ENCODE measurements around the gene RINT1.
A peak's percentile ranks its signal among the peaks of the same experiment; 100 is the strongest.

DNA sequence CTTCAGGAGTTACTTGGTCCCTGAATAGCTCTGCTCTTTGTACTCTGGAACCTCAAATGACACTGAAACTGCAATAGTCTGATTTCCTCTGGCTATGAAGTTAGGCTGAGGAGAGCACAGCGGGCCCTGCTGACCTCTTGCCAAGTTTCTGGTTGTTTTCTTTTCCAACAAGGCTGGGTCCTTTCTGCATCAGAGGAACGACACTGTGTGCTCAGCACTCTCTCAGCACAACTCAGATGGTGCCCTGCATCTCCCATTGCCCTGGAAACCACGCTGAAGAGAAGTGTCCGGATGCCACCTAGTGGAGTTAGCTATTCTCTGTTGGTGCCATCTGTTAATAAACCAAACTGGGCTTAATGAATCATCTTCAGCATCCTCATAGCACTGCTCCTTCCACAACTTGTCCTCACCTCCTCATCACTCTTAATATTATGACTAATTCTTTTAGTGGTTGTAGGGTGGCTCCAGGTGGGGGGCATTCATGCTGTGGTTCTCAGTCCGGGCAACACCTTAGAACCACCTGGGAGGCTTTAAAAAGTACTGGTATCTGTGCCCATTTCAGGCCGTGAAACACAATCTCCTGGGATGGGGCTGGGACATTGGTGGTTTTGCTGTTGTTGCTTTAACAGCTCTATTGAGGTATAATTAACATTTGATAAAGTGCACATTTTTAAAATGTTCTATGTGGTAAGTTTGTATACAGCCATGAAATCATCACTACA is 57.5 kb downstream of the RINT1 start:
- TF ChIP-seq, protein P1, sequence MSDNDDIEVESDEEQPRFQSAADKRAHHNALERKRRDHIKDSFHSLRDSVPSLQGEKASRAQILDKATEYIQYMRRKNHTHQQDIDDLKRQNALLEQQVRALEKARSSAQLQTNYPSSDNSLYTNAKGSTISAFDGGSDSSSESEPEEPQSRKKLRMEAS (CRISPR knock-in tag; IDR thresholded peaks at IDR 0.05): no peak
- TF ChIP-seq CREB1 (CRISPR knock-in tag; IDR thresholded peaks at IDR 0.05): no peak
- TF ChIP-seq, protein P2, sequence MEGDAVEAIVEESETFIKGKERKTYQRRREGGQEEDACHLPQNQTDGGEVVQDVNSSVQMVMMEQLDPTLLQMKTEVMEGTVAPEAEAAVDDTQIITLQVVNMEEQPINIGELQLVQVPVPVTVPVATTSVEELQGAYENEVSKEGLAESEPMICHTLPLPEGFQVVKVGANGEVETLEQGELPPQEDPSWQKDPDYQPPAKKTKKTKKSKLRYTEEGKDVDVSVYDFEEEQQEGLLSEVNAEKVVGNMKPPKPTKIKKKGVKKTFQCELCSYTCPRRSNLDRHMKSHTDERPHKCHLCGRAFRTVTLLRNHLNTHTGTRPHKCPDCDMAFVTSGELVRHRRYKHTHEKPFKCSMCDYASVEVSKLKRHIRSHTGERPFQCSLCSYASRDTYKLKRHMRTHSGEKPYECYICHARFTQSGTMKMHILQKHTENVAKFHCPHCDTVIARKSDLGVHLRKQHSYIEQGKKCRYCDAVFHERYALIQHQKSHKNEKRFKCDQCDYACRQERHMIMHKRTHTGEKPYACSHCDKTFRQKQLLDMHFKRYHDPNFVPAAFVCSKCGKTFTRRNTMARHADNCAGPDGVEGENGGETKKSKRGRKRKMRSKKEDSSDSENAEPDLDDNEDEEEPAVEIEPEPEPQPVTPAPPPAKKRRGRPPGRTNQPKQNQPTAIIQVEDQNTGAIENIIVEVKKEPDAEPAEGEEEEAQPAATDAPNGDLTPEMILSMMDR (IDR thresholded peaks at IDR 0.05): peak; percentile 43
- TF ChIP-seq, protein P3, sequence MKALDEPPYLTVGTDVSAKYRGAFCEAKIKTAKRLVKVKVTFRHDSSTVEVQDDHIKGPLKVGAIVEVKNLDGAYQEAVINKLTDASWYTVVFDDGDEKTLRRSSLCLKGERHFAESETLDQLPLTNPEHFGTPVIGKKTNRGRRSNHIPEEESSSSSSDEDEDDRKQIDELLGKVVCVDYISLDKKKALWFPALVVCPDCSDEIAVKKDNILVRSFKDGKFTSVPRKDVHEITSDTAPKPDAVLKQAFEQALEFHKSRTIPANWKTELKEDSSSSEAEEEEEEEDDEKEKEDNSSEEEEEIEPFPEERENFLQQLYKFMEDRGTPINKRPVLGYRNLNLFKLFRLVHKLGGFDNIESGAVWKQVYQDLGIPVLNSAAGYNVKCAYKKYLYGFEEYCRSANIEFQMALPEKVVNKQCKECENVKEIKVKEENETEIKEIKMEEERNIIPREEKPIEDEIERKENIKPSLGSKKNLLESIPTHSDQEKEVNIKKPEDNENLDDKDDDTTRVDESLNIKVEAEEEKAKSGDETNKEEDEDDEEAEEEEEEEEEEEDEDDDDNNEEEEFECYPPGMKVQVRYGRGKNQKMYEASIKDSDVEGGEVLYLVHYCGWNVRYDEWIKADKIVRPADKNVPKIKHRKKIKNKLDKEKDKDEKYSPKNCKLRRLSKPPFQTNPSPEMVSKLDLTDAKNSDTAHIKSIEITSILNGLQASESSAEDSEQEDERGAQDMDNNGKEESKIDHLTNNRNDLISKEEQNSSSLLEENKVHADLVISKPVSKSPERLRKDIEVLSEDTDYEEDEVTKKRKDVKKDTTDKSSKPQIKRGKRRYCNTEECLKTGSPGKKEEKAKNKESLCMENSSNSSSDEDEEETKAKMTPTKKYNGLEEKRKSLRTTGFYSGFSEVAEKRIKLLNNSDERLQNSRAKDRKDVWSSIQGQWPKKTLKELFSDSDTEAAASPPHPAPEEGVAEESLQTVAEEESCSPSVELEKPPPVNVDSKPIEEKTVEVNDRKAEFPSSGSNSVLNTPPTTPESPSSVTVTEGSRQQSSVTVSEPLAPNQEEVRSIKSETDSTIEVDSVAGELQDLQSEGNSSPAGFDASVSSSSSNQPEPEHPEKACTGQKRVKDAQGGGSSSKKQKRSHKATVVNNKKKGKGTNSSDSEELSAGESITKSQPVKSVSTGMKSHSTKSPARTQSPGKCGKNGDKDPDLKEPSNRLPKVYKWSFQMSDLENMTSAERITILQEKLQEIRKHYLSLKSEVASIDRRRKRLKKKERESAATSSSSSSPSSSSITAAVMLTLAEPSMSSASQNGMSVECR (CRISPR knock-in tag; IDR thresholded peaks at IDR 0.05; ENCODE audit: borderline replicate concordance): no peak
- TF ChIP-seq, protein P4, sequence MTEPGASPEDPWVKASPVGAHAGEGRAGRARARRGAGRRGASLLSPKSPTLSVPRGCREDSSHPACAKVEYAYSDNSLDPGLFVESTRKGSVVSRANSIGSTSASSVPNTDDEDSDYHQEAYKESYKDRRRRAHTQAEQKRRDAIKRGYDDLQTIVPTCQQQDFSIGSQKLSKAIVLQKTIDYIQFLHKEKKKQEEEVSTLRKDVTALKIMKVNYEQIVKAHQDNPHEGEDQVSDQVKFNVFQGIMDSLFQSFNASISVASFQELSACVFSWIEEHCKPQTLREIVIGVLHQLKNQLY (CRISPR knock-in tag; IDR thresholded peaks at IDR 0.05): no peak
- no peak for TF ChIP-seq ESRRA (CRISPR knock-in tag; IDR thresholded peaks at IDR 0.05; ENCODE audit: borderline replicate concordance)
- no peak for TF ChIP-seq FOXP1 (CRISPR knock-in tag; IDR thresholded peaks at IDR 0.05; ENCODE audit: borderline replicate concordance)
- TF ChIP-seq, protein P5, sequence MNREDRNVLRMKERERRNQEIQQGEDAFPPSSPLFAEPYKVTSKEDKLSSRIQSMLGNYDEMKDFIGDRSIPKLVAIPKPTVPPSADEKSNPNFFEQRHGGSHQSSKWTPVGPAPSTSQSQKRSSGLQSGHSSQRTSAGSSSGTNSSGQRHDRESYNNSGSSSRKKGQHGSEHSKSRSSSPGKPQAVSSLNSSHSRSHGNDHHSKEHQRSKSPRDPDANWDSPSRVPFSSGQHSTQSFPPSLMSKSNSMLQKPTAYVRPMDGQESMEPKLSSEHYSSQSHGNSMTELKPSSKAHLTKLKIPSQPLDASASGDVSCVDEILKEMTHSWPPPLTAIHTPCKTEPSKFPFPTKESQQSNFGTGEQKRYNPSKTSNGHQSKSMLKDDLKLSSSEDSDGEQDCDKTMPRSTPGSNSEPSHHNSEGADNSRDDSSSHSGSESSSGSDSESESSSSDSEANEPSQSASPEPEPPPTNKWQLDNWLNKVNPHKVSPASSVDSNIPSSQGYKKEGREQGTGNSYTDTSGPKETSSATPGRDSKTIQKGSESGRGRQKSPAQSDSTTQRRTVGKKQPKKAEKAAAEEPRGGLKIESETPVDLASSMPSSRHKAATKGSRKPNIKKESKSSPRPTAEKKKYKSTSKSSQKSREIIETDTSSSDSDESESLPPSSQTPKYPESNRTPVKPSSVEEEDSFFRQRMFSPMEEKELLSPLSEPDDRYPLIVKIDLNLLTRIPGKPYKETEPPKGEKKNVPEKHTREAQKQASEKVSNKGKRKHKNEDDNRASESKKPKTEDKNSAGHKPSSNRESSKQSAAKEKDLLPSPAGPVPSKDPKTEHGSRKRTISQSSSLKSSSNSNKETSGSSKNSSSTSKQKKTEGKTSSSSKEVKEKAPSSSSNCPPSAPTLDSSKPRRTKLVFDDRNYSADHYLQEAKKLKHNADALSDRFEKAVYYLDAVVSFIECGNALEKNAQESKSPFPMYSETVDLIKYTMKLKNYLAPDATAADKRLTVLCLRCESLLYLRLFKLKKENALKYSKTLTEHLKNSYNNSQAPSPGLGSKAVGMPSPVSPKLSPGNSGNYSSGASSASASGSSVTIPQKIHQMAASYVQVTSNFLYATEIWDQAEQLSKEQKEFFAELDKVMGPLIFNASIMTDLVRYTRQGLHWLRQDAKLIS (CRISPR knock-in tag; IDR thresholded peaks at IDR 0.05; ENCODE audit: borderline replicate concordance): no peak
- no peak for TF ChIP-seq GRHL2 (CRISPR knock-in tag; IDR thresholded peaks at IDR 0.05; ENCODE audit: insufficient replicate concordance, severe bottlenecking)
- TF ChIP-seq JUN (CRISPR knock-in tag; IDR thresholded peaks at IDR 0.05): no peak
- TF ChIP-seq MYBL2 (CRISPR knock-in tag; IDR thresholded peaks at IDR 0.05): no peak
- TF ChIP-seq, protein P6, sequence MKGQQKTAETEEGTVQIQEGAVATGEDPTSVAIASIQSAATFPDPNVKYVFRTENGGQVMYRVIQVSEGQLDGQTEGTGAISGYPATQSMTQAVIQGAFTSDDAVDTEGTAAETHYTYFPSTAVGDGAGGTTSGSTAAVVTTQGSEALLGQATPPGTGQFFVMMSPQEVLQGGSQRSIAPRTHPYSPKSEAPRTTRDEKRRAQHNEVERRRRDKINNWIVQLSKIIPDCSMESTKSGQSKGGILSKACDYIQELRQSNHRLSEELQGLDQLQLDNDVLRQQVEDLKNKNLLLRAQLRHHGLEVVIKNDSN (CRISPR knock-in tag; IDR thresholded peaks at IDR 0.05): no peak
- TF ChIP-seq, protein P7, sequence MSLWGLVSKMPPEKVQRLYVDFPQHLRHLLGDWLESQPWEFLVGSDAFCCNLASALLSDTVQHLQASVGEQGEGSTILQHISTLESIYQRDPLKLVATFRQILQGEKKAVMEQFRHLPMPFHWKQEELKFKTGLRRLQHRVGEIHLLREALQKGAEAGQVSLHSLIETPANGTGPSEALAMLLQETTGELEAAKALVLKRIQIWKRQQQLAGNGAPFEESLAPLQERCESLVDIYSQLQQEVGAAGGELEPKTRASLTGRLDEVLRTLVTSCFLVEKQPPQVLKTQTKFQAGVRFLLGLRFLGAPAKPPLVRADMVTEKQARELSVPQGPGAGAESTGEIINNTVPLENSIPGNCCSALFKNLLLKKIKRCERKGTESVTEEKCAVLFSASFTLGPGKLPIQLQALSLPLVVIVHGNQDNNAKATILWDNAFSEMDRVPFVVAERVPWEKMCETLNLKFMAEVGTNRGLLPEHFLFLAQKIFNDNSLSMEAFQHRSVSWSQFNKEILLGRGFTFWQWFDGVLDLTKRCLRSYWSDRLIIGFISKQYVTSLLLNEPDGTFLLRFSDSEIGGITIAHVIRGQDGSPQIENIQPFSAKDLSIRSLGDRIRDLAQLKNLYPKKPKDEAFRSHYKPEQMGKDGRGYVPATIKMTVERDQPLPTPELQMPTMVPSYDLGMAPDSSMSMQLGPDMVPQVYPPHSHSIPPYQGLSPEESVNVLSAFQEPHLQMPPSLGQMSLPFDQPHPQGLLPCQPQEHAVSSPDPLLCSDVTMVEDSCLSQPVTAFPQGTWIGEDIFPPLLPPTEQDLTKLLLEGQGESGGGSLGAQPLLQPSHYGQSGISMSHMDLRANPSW (CRISPR knock-in tag; conservative IDR thresholded peaks at IDR 0.05; ENCODE audit: low read depth): no peak
- TF ChIP-seq ZNF232 (CRISPR knock-in tag; IDR thresholded peaks at IDR 0.05): no peak

All from WTC11 (cell line).